A549 (cell line): ENCODE measurements around the gene NAV2. TPM values are rescaled to one million over a fixed set of nuclear protein-coding genes. Genes with fewer than 3 reads are reported as not detected.
A peak's percentile ranks its signal among the peaks of the same experiment; 100 is the strongest.

Source experiments
- ATAC-seq, 2 experiments: fragments of 200-7000 bp in 1 of 2; fragments of >200 bp in 1 of 2; cut with Nextera tagmentation in 1 of 2; cut with Tn5 transposase in 1 of 2; 3 replicates each; pipeline versions ENCODE4 v1.8.0 to v1.9.1; 2018 to 2020; ENCODE audit warnings: mild to moderate bottlenecking in 1 of 2, moderate library complexity in 1 of 2
- CTCF ChIA-PET: fragments of 300-600 bp; sonication (Branson Sonifier 250); formaldehyde crosslinking; extraction: SDS; loops from one replicate; lab custom pipeline; 2021; ENCODE audit warnings: antibody characterized with exemption, inconsistent platforms; lab: Yijun Ruan, JAX
- POLR2A ChIA-PET: fragments of 350-600 bp; formaldehyde crosslinking; extraction: SDS; loops from one replicate; lab custom pipeline; 2021; ENCODE audit warnings: antibody characterized with exemption, inconsistent platforms; lab: Yijun Ruan, JAX
- DNase-seq, 2 experiments: peaks; one replicate each; pipeline versions ENCODE4 v3.0.0 to v3.0.0-alpha.2; 2011 to 2016; ENCODE audit warnings: low read depth in 1 of 2, low spot score in 1 of 2
- FAIRE-seq: peaks from 2 replicates; lab custom pipeline; 2011; peaks lifted over from hg19 to GRCh38; lab: Jason Lieb, UNC
- H3K27ac ChIP-seq, 2 experiments: fragments of >200 bp; sonication (Bioruptor Twin); formaldehyde crosslinking; 3 replicates each; pipeline ENCODE4 v1.5.1; 2016 to 2017
- H3K4me1 ChIP-seq: fragments of >200 bp; sonication (Bioruptor Twin); formaldehyde crosslinking; 3 replicates; pipeline ENCODE4 v1.6.1; 2016
- H3K4me2 ChIP-seq: fragments of >200 bp; sonication (Bioruptor Twin); formaldehyde crosslinking; 3 replicates; pipeline ENCODE4 v1.6.1; 2016
- H3K4me3 ChIP-seq: fragments of >200 bp; sonication (Bioruptor Twin); formaldehyde crosslinking; 3 replicates; pipeline ENCODE4 v1.5.1; 2016
- H3K9me3 ChIP-seq: fragments of >200 bp; sonication (Bioruptor Twin); formaldehyde crosslinking; 3 replicates; pipeline ENCODE4 v1.6.1; 2016
- CBX8 ChIP-seq: fragments of 200-600 bp; sonication (generic); IDR thresholded peaks from 2 replicates; pipeline ENCODE4 v1.6.1; 2016
- CTCF ChIP-seq: fragments of >200 bp; sonication (Bioruptor Twin); formaldehyde crosslinking; IDR thresholded peaks from 3 replicates; pipeline ENCODE4 v1.5.1; 2016
- EHF ChIP-seq: fragments of 250-450 bp; sonication (Bioruptor Pico); IDR thresholded peaks from 2 replicates; pipeline ENCODE4 v1.5.0; 2020; ENCODE audit warnings: mild to moderate bottlenecking
- EHMT2 ChIP-seq: fragments of 200-600 bp; sonication (generic); IDR thresholded peaks from 2 replicates; pipeline ENCODE4 v1.6.1; 2016; ENCODE audit warnings: antibody characterized with exemption, low read depth, mild to moderate bottlenecking, moderate library complexity
- FOSB ChIP-seq: fragments of 250-450 bp; sonication (Bioruptor Pico); IDR thresholded peaks from 2 replicates; pipeline ENCODE4 v1.5.0; 2020; ENCODE audit warnings: mild to moderate bottlenecking, moderate library complexity
- FOSL2 ChIP-seq, 2 experiments: fragments of 450-650 bp in 1 of 2; fragments of >200 bp in 1 of 2; sonication (Bioruptor Twin) in 1 of 2; formaldehyde crosslinking; IDR thresholded peaks; 2 replicates each; pipeline versions ENCODE4 v1.5.0 to v1.6.1; 2016 to 2020; ENCODE audit warnings: mild to moderate bottlenecking in 1 of 2, moderate library complexity in 1 of 2
- FOXS1 ChIP-seq: fragments of 250-450 bp; sonication (Bioruptor Pico); IDR thresholded peaks from 2 replicates; pipeline ENCODE4 v1.5.0; 2020; ENCODE audit warnings: mild to moderate bottlenecking, moderate library complexity
- HOXB13 ChIP-seq: fragments of 250-450 bp; sonication (Bioruptor Pico); IDR thresholded peaks from 2 replicates; pipeline ENCODE4 v1.5.0; 2020; ENCODE audit warnings: low read depth, mild to moderate bottlenecking, moderate library complexity
- MAZ ChIP-seq: fragments of 150-350 bp; IDR thresholded peaks from 2 replicates; pipeline ENCODE4 v1.6.1; 2014; ENCODE audit warnings: antibody characterized with exemption, low read depth, low read length, borderline replicate concordance
- MYC ChIP-seq: IDR thresholded peaks from 2 replicates; pipeline ENCODE4 v1.6.1; 2012; ENCODE audit warnings: mild to moderate bottlenecking, inconsistent platforms, low read length, improper control_type of control experiment, borderline replicate concordance
- NPAS2 ChIP-seq: fragments of 250-450 bp; sonication (Bioruptor Pico); IDR thresholded peaks from 2 replicates; pipeline ENCODE4 v1.8.0; 2022; ENCODE audit warnings: mild to moderate bottlenecking, moderate library complexity, borderline replicate concordance
- RARB ChIP-seq: fragments of 250-450 bp; sonication (Bioruptor Pico); IDR thresholded peaks from 2 replicates; pipeline ENCODE4 v1.8.0; 2021; ENCODE audit warnings: mild to moderate bottlenecking, moderate library complexity
- RCOR1 ChIP-seq: fragments of 150-350 bp; IDR thresholded peaks from 2 replicates; pipeline ENCODE4 v1.6.1; 2014; ENCODE audit warnings: antibody characterized with exemption, low read length, low read depth
- REST ChIP-seq: fragments of 200-600 bp; sonication (generic); IDR thresholded peaks from 2 replicates; pipeline ENCODE4 v1.6.1; 2016; ENCODE audit warnings: antibody characterized with exemption, mild to moderate bottlenecking, moderate library complexity
- RFX5 ChIP-seq: fragments of 450-650 bp; IDR thresholded peaks from 2 replicates; pipeline ENCODE4 v1.7.1; 2014; ENCODE audit warnings: antibody characterized with exemption, mild to moderate bottlenecking, moderate library complexity
- SMC3 ChIP-seq: fragments of >200 bp; sonication (Bioruptor Twin); formaldehyde crosslinking; IDR thresholded peaks from 3 replicates; pipeline ENCODE4 v1.6.1; 2018; ENCODE audit warnings: inconsistent platforms
- ZC3H11A ChIP-seq: fragments of 450-650 bp; IDR thresholded peaks from 2 replicates; pipeline ENCODE4 v1.6.1; 2014; ENCODE audit warnings: antibody characterized with exemption, mild to moderate bottlenecking
- ZFP36 ChIP-seq: fragments of 450-650 bp; IDR thresholded peaks from 2 replicates; pipeline ENCODE4 v1.6.1; 2014; ENCODE audit warnings: borderline replicate concordance; ENCODE audit not compliant: partially characterized antibody
- WGBS: methylation state at CpG from one replicate; pipeline ENCODE4 v1.1.6; 2017; ENCODE audit errors: missing lambda C conversion rate; 5-methylcytosine and 5-hydroxymethylcytosine counted together
- polyA plus RNA-seq, 4 experiments: library from polyadenylated mRNA; depleted of rRNA in 3 of 4; stranded (reverse); fragments of >200 nt; fragmentation: RNase III in 1 of 4; extraction: RNeasy Plus Mini Kit Qiagen cat#74134 plus additional on column Dnase treatment in 1 of 4; gene quantifications; 2 replicates in 3 of 4; 3 replicates in 1 of 4; pipeline ENCODE4 v1.2.3, GENCODE V29; 2011 to 2017
- TF ChIP-seq, protein P1 (sequence below): fragments of >200 bp; sonication (Bioruptor Twin); formaldehyde crosslinking; IDR thresholded peaks from 2 replicates; pipeline ENCODE4 v1.6.1; 2016
- TF ChIP-seq, protein P2 (sequence below): fragments of >200 bp; sonication (Bioruptor Twin); formaldehyde crosslinking; IDR thresholded peaks from 3 replicates; pipeline ENCODE4 v1.6.1; 2016
- TF ChIP-seq, protein P3 (sequence below): fragments of 250-450 bp; sonication (Bioruptor Pico); IDR thresholded peaks from 2 replicates; pipeline ENCODE4 v1.5.0; 2021; ENCODE audit warnings: mild to moderate bottlenecking, moderate library complexity, borderline replicate concordance

The NAV2 gene
- polyA plus RNA-seq, 2 of the 4 experiments (the other 2 are of a cell fraction) = 4.9 to 19.8 TPM

DNA sequence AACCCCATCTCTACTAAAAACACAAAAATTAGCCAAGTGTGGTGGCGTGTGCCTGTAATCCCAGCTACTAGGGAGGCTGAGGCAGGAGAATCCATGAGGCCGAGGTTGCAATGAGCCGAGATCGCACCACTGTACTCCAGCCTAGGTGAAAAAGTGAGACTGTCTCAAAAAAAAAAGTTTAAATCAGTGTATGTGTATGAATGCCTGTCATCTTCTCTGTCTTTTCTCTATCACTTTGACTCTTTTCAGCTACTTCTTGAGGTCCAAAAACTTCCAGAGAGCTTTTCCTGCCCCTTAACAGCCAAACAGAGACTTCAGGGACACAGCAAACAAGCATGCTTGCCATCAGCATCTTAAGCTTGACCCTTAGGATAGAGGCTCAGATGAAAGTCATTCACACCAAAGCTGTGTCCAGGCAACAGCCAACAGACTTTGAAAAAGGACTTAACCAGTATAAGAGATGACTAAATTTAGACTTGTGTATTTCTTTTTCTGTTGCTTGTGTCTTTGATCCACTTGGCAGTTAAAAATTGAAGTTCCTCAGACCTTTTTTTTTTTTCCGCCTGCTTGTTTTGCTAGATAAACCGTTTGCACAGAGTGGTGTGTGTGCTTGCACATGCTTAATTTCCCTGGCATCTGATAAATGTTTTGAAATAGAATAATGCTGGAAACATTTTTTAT lies 295.7 kb downstream of the NAV2 start:
- H3K4me3 ChIP-seq = no peak overlapping the region
- peak overlapping the region; percentile 27 to 67; a peak in 3 of 6 replicates for H3K27ac ChIP-seq
- H3K9me3 ChIP-seq = no peaks in the 10 kb centered on the region
- no peak for DNase-seq
- ATAC-seq = no peak
- CTCF ChIA-PET = interaction anchor here (0.6 to 1.3 kb wide), 4 partner anchors 16 to 120 kb away, joined by 3 to 5 read pairs (median 4); no protein-coding TSS in a partner anchor
- FAIRE-seq = no peak
- WGBS = 88% methylated on average over 6 of the region's 6 CpGs
- H3K4me2 ChIP-seq = no peak overlapping the region
- peaks cover 61% of the 10 kb centered on the region for H3K4me1 ChIP-seq
- TF ChIP-seq, protein P1, sequence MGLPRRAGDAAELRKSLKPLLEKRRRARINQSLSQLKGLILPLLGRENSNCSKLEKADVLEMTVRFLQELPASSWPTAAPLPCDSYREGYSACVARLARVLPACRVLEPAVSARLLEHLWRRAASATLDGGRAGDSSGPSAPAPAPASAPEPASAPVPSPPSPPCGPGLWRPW = no peak
- no peak for TF ChIP-seq EHMT2
- no peak for TF ChIP-seq RARB
- no peak for TF ChIP-seq FOSL2 (IDR thresholded peaks at IDR 0.05)
- TF ChIP-seq FOSL2 (CRISPR knock-in tag; IDR thresholded peaks at IDR 0.05) = no peak
- no peak for TF ChIP-seq FOXS1 (CRISPR knock-in tag)
- no peak for TF ChIP-seq REST
- POLR2A ChIA-PET = no interaction called here

DNA sequence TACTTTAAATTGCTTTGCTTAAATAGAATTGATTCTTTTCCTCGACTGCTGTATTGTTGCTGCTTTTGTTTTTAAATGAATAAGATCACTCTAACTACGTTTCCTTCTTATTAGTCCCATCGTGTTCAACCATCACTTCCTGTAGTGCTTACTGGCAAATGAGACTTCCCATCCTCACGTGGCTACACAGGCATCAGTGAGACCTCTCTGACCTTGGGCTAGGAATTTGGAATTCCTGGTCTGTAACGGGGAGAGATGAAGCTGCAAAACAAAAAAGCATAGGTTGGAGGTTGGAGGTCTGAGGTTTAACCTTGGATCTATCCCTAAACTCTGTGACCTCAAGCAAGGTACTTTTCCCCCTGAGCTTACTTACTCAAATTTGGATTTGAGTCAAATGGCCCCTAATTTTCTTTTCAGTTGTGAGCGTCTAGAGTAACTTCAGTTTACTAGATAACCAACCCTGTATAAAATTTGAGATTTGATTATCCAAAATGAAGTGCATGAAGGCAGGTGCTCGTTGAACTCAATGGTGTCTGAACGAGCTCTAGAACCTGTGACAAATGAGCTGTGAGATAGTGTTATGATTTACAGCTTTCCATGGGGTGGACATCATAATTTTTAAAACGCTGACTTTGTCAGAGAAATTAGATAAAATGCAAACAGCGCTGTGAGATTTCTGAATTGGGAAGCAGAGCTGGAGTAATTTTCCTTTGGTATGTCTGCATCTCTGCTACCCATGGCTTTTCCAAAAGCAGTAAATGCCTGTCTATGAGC lies 296.4 kb downstream of the NAV2 start:
- peak overlapping the region; percentile 50 to 67; a peak in 5 of 6 replicates for H3K27ac ChIP-seq
- CTCF ChIA-PET = interaction anchor here (1.0 to 1.6 kb wide), 4 partner anchors 9 to 119 kb away, joined by 3 to 5 read pairs (median 3); no protein-coding TSS in a partner anchor
- no peak for FAIRE-seq

More for the DNA sequence above, 296.4 kb downstream of the NAV2 start:
- H3K9me3 ChIP-seq = no peaks in the 10 kb centered on the region
- WGBS = 71% methylated on average over 10 of the region's 10 CpGs
- DNase-seq = no peak
- no peak overlapping the region for H3K4me2 ChIP-seq
- no peak overlapping the region for H3K4me3 ChIP-seq
- ATAC-seq = no peak
- peaks cover 61% of the 10 kb centered on the region for H3K4me1 ChIP-seq
- POLR2A ChIA-PET = no interaction called here
- TF ChIP-seq MYC (no peak), CBX8 (no peak), RFX5 (no peak), CTCF (no peak), EHF (no peak), RCOR1 (no peak), FOXS1 (CRISPR knock-in tag) (no peak), ZC3H11A (no peak), FOSB (no peak), ZFP36 (no peak), HOXB13 (CRISPR knock-in tag) (no peak), MAZ (no peak), SMC3 (no peak), NPAS2 (no peak), FOSL2 (IDR thresholded peaks at IDR 0.05) (no peak), FOSL2 (CRISPR knock-in tag; IDR thresholded peaks at IDR 0.05) (no peak)
- TF ChIP-seq, protein P2, sequence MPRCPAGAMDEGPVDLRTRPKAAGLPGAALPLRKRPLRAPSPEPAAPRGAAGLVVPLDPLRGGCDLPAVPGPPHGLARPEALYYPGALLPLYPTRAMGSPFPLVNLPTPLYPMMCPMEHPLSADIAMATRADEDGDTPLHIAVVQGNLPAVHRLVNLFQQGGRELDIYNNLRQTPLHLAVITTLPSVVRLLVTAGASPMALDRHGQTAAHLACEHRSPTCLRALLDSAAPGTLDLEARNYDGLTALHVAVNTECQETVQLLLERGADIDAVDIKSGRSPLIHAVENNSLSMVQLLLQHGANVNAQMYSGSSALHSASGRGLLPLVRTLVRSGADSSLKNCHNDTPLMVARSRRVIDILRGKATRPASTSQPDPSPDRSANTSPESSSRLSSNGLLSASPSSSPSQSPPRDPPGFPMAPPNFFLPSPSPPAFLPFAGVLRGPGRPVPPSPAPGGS = no peak
- TF ChIP-seq, protein P3, sequence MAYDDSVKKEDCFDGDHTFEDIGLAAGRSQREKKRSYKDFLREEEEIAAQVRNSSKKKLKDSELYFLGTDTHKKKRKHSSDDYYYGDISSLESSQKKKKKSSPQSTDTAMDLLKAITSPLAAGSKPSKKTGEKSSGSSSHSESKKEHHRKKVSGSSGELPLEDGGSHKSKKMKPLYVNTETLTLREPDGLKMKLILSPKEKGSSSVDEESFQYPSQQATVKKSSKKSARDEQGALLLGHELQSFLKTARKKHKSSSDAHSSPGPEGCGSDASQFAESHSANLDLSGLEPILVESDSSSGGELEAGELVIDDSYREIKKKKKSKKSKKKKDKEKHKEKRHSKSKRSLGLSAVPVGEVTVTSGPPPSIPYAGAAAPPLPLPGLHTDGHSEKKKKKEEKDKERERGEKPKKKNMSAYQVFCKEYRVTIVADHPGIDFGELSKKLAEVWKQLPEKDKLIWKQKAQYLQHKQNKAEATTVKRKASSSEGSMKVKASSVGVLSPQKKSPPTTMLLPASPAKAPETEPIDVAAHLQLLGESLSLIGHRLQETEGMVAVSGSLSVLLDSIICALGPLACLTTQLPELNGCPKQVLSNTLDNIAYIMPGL (CRISPR knock-in tag) = no peak
